HCT116 (cell line): ENCODE measurements around the gene BMP5. TPM values are rescaled to one million over a fixed set of nuclear protein-coding genes. Genes with fewer than 3 reads are reported as not detected.

Source experiments
- ATAC-seq: fragments of 200-7000 bp; cut with Tn5 transposase; 2 replicates; pipeline ENCODE4 v1.9.1; 2020; ENCODE audit warnings: mild to moderate bottlenecking, moderate library complexity
- BruUV-seq: library from RNA; stranded (reverse); fragments of 400-500 nt; replicated peaks from 2 replicates; lab custom pipeline; 2021; lab: Mats Ljungman, UMichigan
- CTCF ChIA-PET: fragments of 300-600 bp; sonication (Branson Sonifier 250); formaldehyde crosslinking; loops from one replicate; lab custom pipeline; 2021; ENCODE audit warnings: antibody characterized with exemption; lab: Charles Lee
- POLR2A ChIA-PET: fragments of 300-600, 350-600 bp; sonication (Branson Sonifier 250); formaldehyde crosslinking; loops from one replicate; lab custom pipeline; 2021; ENCODE audit warnings: antibody characterized with exemption; lab: Charles Lee
- RAD21 ChIA-PET, 2 experiments: fragments of 300-600 bp; sonication (Branson Sonifier 250); formaldehyde crosslinking; loops; one replicate each; lab custom pipeline; 2023; ENCODE audit warnings: low total read pairs in 2 of 2; ENCODE audit not compliant: uncharacterized antibody in 2 of 2, unreplicated experiment in 2 of 2, low non-redundant PET in 1 of 2; lab: Charles Lee
- DNase-seq: peaks from one replicate; pipeline ENCODE4 v3.0.0-alpha.2; 2010; ENCODE audit warnings: low read depth, low spot score
- H2AFZ ChIP-seq: fragments of 200-600 bp; shearing (Covaris generic), sonication (generic); 2 replicates; pipeline ENCODE4 v1.6.1; 2017; ENCODE audit warnings: low read depth, mixed run types, mixed read lengths, antibody characterized with exemption, low read length; ENCODE audit not compliant: poor library complexity, severe bottlenecking
- H3K27ac ChIP-seq: 2 replicates; pipeline ENCODE4 v1.5.1; 2012; ENCODE audit warnings: low read depth, low read length
- H3K27me3 ChIP-seq: fragments of 200-600 bp; sonication (generic); 2 replicates; pipeline ENCODE4 v1.6.1; 2016; ENCODE audit warnings: mixed run types, low read length, mixed read lengths; ENCODE audit not compliant: insufficient read depth
- H3K36me3 ChIP-seq, 2 experiments: fragments of 200-500 bp in 1 of 2; fragments of 200-600 bp in 1 of 2; sonication (Bioruptor generic) in 1 of 2; sonication (generic) in 1 of 2; 2 replicates each; pipeline versions ENCODE4 v1.5.1 to v1.6.1; 2014 to 2016; ENCODE audit warnings: low read length in 2 of 2, inconsistent platforms in 1 of 2, mixed read lengths in 1 of 2, mixed run types in 1 of 2; ENCODE audit not compliant: insufficient read depth in 2 of 2, control insufficient read depth in 1 of 2
- H3K4me1 ChIP-seq, 2 experiments: fragments of 200-600 bp in 1 of 2; sonication (generic) in 1 of 2; 2 replicates each; pipeline versions ENCODE4 v1.5.1 to v1.6.1; 2012 to 2017; ENCODE audit warnings: low read length in 2 of 2, inconsistent platforms in 1 of 2, mild to moderate bottlenecking in 1 of 2, mixed read lengths in 1 of 2, mixed run types in 1 of 2, moderate library complexity in 1 of 2; ENCODE audit not compliant: insufficient read depth in 2 of 2, control insufficient read depth in 1 of 2
- H3K4me2 ChIP-seq: fragments of 200-600 bp; sonication (generic); 2 replicates; pipeline ENCODE4 v1.6.1; 2017; ENCODE audit warnings: mixed run types, low read length, mixed read lengths
- H3K4me3 ChIP-seq, 2 experiments: fragments of 200-600 bp in 1 of 2; sonication (generic) in 1 of 2; replicated peaks in 1 of 2; 2 replicates each; pipeline ENCODE4 v1.5.1; 2011 to 2016; ENCODE audit warnings: low read length in 2 of 2, control low read depth in 1 of 2, low read depth in 1 of 2, mild to moderate bottlenecking in 1 of 2, mixed read lengths in 1 of 2, mixed run types in 1 of 2
- H3K79me2 ChIP-seq: fragments of 200-600 bp; sonication (generic); 2 replicates; pipeline ENCODE4 v1.6.1; 2017; ENCODE audit warnings: mild to moderate bottlenecking, mixed run types, low read length, moderate library complexity, mixed read lengths; ENCODE audit not compliant: insufficient read depth
- H3K9ac ChIP-seq: fragments of 200-600 bp; sonication (generic); 2 replicates; pipeline ENCODE4 v1.6.1; 2016; ENCODE audit warnings: low read length, mixed read lengths
- H3K9me2 ChIP-seq: fragments of 200-600 bp; sonication (generic), shearing (Covaris generic); 2 replicates; pipeline ENCODE4 v1.6.1; 2017; ENCODE audit warnings: mixed run types, mild to moderate bottlenecking, moderate library complexity; ENCODE audit not compliant: insufficient read depth
- H3K9me3 ChIP-seq, 2 experiments: fragments of 200-500 bp in 1 of 2; fragments of 200-600 bp in 1 of 2; sonication (Bioruptor generic) in 1 of 2; sonication (generic) in 1 of 2; 2 replicates each; pipeline ENCODE4 v1.6.1; 2014 to 2017; ENCODE audit warnings: low read length in 2 of 2, mixed read lengths in 2 of 2, inconsistent platforms in 1 of 2, low read depth in 1 of 2, mild to moderate bottlenecking in 1 of 2, mixed run types in 1 of 2, moderate library complexity in 1 of 2; ENCODE audit not compliant: control insufficient read depth in 1 of 2, insufficient read depth in 1 of 2
- H4K20me1 ChIP-seq: fragments of 200-600 bp; sonication (generic), shearing (Covaris generic); 2 replicates; pipeline ENCODE4 v1.6.1; 2017; ENCODE audit warnings: mixed run types, mild to moderate bottlenecking, moderate library complexity; ENCODE audit not compliant: insufficient read depth
- CBX3 ChIP-seq: IDR thresholded peaks from 2 replicates; pipeline ENCODE4 v1.6.1; 2012; ENCODE audit warnings: low read depth
- CEBPB ChIP-seq: IDR thresholded peaks from 2 replicates; pipeline ENCODE4 v1.6.1; 2012; ENCODE audit warnings: low read depth
- FOSL1 ChIP-seq: IDR thresholded peaks from 2 replicates; pipeline ENCODE4 v1.6.1; 2012; ENCODE audit warnings: low read depth
- SIN3A ChIP-seq: IDR thresholded peaks from 2 replicates; pipeline ENCODE4 v1.6.1; 2012; ENCODE audit warnings: low read depth
- SP1 ChIP-seq: IDR thresholded peaks from 2 replicates; pipeline ENCODE4 v1.6.1; 2012; ENCODE audit warnings: low read depth
- SRF ChIP-seq: IDR thresholded peaks from 2 replicates; pipeline ENCODE4 v1.6.1; 2012; ENCODE audit warnings: low read depth
- ZFX ChIP-seq: fragments of 450-650 bp; IDR thresholded peaks from 2 replicates; pipeline ENCODE4 v1.6.1; 2017
- intact Hi-C: fragments of 100-400 bp; cut with micrococcal nuclease; formaldehyde crosslinking; loops from 2 replicates; pipeline ENCODE4 v1.10.0; 2022
- total RNA-seq: library from RNA; stranded (reverse); gene quantifications from one replicate; pipeline ENCODE4 v1.2.1, GENCODE V29; 2021; ENCODE audit not compliant: unreplicated experiment
- TF ChIP-seq, protein P1 (sequence below): IDR thresholded peaks from 2 replicates; pipeline ENCODE4 v1.6.1; 2011; ENCODE audit warnings: mild to moderate bottlenecking, low read length, moderate library complexity; ENCODE audit not compliant: insufficient replicate concordance; ENCODE audit errors: extremely low read depth
- TF ChIP-seq, protein P2 (sequence below): IDR thresholded peaks from 2 replicates; pipeline ENCODE4 v1.6.1; 2012
- TF ChIP-seq, protein P3 (sequence below), 3 experiments: fragments of 200-600 bp in 1 of 3; sonication (generic) in 1 of 3; IDR thresholded peaks in 2 of 3; conservative IDR thresholded peaks in 1 of 3; 2 replicates each; pipeline ENCODE4 v1.5.1; 2012 to 2017; ENCODE audit warnings: low read depth in 2 of 3, low read length in 2 of 3, antibody characterized with exemption in 1 of 3, borderline replicate concordance in 1 of 3, control low read depth in 1 of 3, mild to moderate bottlenecking in 1 of 3, mixed read lengths in 1 of 3, mixed run types in 1 of 3, moderate library complexity in 1 of 3; ENCODE audit not compliant: insufficient read depth in 1 of 3

Gene BMP5
- total RNA-seq, 1 experiment from 2014 or later = not detected

DNA sequence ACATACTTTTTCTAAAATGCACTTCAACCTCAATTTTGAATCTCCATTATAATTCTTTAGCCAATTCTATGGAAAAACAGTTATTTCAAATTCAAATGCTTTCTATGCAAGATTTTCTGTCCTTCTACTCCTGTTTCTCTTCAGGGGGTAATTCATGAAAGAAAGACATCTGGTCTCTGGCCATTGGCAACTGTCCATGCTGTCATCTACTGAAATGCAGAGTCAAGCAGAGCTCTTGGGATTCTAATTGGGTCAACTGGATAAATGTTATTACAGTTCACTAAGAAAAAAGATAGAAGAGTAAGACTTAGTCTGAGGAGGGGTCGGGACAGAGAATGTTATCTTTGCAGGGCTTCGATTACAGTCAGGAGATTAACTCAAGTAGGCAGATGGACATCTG lies 22.0 kb upstream of the BMP5 start:
- TF ChIP-seq SIN3A (no peak), FOSL1 (no peak), CBX3 (no peak), SP1 (no peak), ZFX (no peak), SRF (no peak), CEBPB (no peak)
- TF ChIP-seq, protein P1, sequence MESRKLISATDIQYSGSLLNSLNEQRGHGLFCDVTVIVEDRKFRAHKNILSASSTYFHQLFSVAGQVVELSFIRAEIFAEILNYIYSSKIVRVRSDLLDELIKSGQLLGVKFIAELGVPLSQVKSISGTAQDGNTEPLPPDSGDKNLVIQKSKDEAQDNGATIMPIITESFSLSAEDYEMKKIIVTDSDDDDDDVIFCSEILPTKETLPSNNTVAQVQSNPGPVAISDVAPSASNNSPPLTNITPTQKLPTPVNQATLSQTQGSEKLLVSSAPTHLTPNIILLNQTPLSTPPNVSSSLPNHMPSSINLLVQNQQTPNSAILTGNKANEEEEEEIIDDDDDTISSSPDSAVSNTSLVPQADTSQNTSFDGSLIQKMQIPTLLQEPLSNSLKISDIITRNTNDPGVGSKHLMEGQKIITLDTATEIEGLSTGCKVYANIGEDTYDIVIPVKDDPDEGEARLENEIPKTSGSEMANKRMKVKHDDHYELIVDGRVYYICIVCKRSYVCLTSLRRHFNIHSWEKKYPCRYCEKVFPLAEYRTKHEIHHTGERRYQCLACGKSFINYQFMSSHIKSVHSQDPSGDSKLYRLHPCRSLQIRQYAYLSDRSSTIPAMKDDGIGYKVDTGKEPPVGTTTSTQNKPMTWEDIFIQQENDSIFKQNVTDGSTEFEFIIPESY = no peak
- TF ChIP-seq, all 23 proteins: peak for 0
- ATAC-seq (no peak), DNase-seq (no peak)
- H3K27ac ChIP-seq = no peak overlapping the region
- H3K4me3 ChIP-seq = no peak overlapping the region
- H3K79me2 ChIP-seq = no peaks in the 10 kb centered on the region
- intact Hi-C loops = no loop called here
- ChIA-PET CTCF (no interaction called here), RAD21 (no interaction called here), POLR2A (no interaction called here)
- H3K27me3 ChIP-seq = 0 out of 2 replicates have a peak, but pooled peaks cover 8% of the 10 kb centered on the region
- H4K20me1 ChIP-seq = no peaks in the 10 kb centered on the region
- no TSS peak for BruUV-seq
- H3K9me3 ChIP-seq = no peaks in the 10 kb centered on the region
- no peaks in the 10 kb centered on the region for H3K36me3 ChIP-seq
- H3K9me2 ChIP-seq = no peaks in the 10 kb centered on the region
- no peak overlapping the region for H2AFZ ChIP-seq
- H3K4me1 ChIP-seq = no peaks in the 10 kb centered on the region
- no peak overlapping the region for H3K9ac ChIP-seq
- no peak overlapping the region for H3K4me2 ChIP-seq

DNA sequence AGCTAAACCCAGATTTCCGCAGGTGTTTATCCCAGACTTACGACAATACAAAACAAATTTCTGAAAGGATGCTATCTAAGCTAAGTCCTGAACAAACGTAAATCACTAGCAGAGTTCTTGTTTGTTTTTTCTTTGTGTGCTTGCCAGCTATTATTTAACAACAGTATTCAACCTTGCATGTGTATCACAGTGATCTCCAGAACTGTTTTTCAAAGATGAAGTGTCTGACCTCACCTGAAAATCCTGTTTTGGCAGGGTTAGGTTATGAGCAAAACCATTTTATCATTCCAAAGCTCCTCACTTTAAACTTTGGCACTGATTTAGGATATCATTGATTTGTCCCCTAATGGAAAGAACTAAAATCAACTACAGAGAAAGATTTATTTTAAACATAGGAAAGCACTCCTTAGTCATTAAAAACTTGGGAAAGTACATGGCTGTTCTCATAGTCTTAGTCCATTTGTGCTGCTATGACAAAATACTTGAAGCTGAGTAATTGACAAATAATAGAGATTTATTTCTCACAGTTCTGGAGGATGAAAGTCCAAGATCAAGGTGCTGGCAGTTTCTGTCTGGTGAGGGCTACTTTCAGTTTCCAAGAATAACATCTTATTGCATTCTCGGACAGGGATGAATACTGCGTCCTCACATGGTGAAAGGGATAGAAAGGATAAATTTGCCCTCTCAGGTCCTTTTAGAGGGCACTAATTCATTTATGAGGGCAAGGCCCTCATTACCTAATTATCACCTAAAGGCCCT lies 20.8 kb upstream of the BMP5 start:
- Histone ChIP-seq H3K36me3 (no peaks in the 10 kb centered on the region), H3K9me3 (no peaks in the 10 kb centered on the region), H3K79me2 (no peaks in the 10 kb centered on the region), H3K9ac (no peak overlapping the region), H3K4me2 (no peak overlapping the region), H2AFZ (no peak overlapping the region), H3K9me2 (no peaks in the 10 kb centered on the region), H3K27ac (no peak overlapping the region), H3K4me3 (no peak overlapping the region), H3K4me1 (no peaks in the 10 kb centered on the region), H3K27me3 (0 out of 2 replicates have a peak, but pooled peaks cover 8% of the 10 kb centered on the region), H4K20me1 (no peaks in the 10 kb centered on the region)
- no peak for DNase-seq
- ATAC-seq = no peak
- intact Hi-C loops = no loop called here
- ChIA-PET RAD21 (no interaction called here), POLR2A (no interaction called here), CTCF (no interaction called here)
- no TSS peak for BruUV-seq
- TF ChIP-seq, protein P2, sequence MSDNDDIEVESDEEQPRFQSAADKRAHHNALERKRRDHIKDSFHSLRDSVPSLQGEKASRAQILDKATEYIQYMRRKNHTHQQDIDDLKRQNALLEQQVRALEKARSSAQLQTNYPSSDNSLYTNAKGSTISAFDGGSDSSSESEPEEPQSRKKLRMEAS = no peak
- TF ChIP-seq, protein P3, sequence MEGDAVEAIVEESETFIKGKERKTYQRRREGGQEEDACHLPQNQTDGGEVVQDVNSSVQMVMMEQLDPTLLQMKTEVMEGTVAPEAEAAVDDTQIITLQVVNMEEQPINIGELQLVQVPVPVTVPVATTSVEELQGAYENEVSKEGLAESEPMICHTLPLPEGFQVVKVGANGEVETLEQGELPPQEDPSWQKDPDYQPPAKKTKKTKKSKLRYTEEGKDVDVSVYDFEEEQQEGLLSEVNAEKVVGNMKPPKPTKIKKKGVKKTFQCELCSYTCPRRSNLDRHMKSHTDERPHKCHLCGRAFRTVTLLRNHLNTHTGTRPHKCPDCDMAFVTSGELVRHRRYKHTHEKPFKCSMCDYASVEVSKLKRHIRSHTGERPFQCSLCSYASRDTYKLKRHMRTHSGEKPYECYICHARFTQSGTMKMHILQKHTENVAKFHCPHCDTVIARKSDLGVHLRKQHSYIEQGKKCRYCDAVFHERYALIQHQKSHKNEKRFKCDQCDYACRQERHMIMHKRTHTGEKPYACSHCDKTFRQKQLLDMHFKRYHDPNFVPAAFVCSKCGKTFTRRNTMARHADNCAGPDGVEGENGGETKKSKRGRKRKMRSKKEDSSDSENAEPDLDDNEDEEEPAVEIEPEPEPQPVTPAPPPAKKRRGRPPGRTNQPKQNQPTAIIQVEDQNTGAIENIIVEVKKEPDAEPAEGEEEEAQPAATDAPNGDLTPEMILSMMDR (IDR thresholded peaks at IDR 0.05 in 2 of 3, conservative IDR thresholded peaks at IDR 0.05 in 1 of 3; ENCODE audit: borderline replicate concordance in 1 of 3, insufficient read depth in 1 of 3, low read depth in 2 of 3, low read length in 2 of 3) = no peak
- no peak for TF ChIP-seq SIN3A
- TF ChIP-seq, protein P1 = no peak
